H1 (cell line): ENCODE measurements around the gene OXSR1.

Experiments
- CTCF ChIP-seq, 3 experiments: IDR thresholded peaks; 1 replicate in 2 of 3; 2 replicates in 1 of 3; pipeline versions ENCODE4 v1.5.1 to v1.6.1; 2011; ENCODE audit warnings: low read length in 3 of 3, mild to moderate bottlenecking in 3 of 3, inconsistent platforms in 2 of 3, low read depth in 1 of 3, moderate library complexity in 1 of 3; ENCODE audit not compliant: insufficient read depth in 1 of 3; ENCODE audit errors: control extremely low read depth in 1 of 3
- EP300 ChIP-seq, 2 experiments: IDR thresholded peaks; 1 replicate in 1 of 2; 2 replicates in 1 of 2; pipeline ENCODE4 v1.6.1; 2011 to 2012; ENCODE audit warnings: low read depth in 2 of 2, low read length in 2 of 2, mild to moderate bottlenecking in 2 of 2, borderline replicate concordance in 1 of 2, inconsistent platforms in 1 of 2, moderate library complexity in 1 of 2
- MAX ChIP-seq: IDR thresholded peaks from 2 replicates; pipeline ENCODE4 v1.6.1; 2012; ENCODE audit warnings: inconsistent platforms
- POLR2A ChIP-seq, 2 experiments: IDR thresholded peaks; 1 replicate in 1 of 2; 2 replicates in 1 of 2; pipeline ENCODE4 v1.6.1; 2011; ENCODE audit warnings: low read depth in 2 of 2, low read length in 2 of 2, mild to moderate bottlenecking in 2 of 2; ENCODE audit errors: control extremely low read depth in 1 of 2

GRCh38 chr3:38137615-38138348, 27.6 kb upstream of the OXSR1 start:
- TF ChIP-seq MAX, result 0 out of 2 replicates have a peak, but pooled peaks have one; percentile 25
- peak in 1 of 3 experiments; percentile 22; a peak in 1 of 4 replicates for TF ChIP-seq CTCF (IDR thresholded peaks at IDR 0.05; ENCODE audit: control extremely low read depth in 1 of 3, insufficient read depth in 1 of 3, low read depth in 1 of 3, low read length in 3 of 3)
- TF ChIP-seq EP300 (IDR thresholded peaks at IDR 0.05; ENCODE audit: borderline replicate concordance in 1 of 2, low read depth in 2 of 2, low read length in 2 of 2), result peak in 1 of 2 experiments; percentile 33; a peak in 1 of 3 replicates
- TF ChIP-seq POLR2A (IDR thresholded peaks at IDR 0.05; ENCODE audit: control extremely low read depth in 1 of 2, low read depth in 2 of 2, low read length in 2 of 2), result no peak
